ENCODE data around the gene PWWP2A. TPM values are rescaled to one million over a fixed set of nuclear protein-coding genes. Genes with fewer than 3 reads are reported as not detected.

The PWWP2A gene
- total and polyA plus RNA-seq, 10 of the 15 experiments (the other 5 are each of a cell fraction or from before 2014, with no cell fraction given) = 5.7 to 26.1 (median 17.7) TPM

DNA sequence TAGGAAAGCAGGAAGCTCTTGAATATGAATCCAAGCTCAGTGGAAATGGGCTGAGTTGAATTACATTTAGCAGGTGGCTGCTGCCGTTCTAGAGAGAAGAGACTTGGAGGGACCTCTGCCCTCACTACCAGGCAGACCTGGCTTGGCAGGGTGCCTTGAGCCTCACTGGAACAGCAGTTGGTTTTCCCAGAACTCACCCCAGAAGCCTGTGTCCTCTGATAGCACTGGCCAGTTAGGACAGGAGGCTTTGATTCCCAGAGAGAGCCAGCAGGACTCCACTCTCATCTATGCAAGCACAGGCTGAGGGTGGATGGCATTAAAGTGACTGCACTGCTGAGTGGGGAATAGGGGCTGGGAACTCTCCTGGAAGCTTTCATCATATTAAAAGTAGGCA is 54.8 kb downstream of the PWWP2A start:
- TF ChIP-seq BHLHE40 (IDR thresholded peaks at IDR 0.05; ENCODE audit: borderline replicate concordance in 1 of 2, low read depth in 2 of 2, low read length in 1 of 2) = no peak
- no peak for TF ChIP-seq MYB (IDR thresholded peaks at IDR 0.05; ENCODE audit: borderline replicate concordance, low read depth, low read length)
- TF ChIP-seq TARDBP (IDR thresholded peaks at IDR 0.05; ENCODE audit: borderline replicate concordance) = no peak
- no peak for TF ChIP-seq SMC3 (IDR thresholded peaks at IDR 0.05; ENCODE audit: borderline replicate concordance, low read length)
- TF ChIP-seq BRCA1 (IDR thresholded peaks at IDR 0.05; ENCODE audit: low read depth, low read length) = no peak
- TF ChIP-seq BMI1 (IDR thresholded peaks at IDR 0.05; ENCODE audit: borderline replicate concordance) = no peak
- TF ChIP-seq YY1 (IDR thresholded peaks at IDR 0.05; ENCODE audit: low read depth, low read length) = no peak
- no peak for TF ChIP-seq HCFC1 (IDR thresholded peaks at IDR 0.05; ENCODE audit: low read length)
- TF ChIP-seq SREBF1 (IDR thresholded peaks at IDR 0.05; ENCODE audit: low read length) = no peak
- no peak for TF ChIP-seq SPI1 (IDR thresholded peaks at IDR 0.05; ENCODE audit: borderline replicate concordance, insufficient read depth, low read depth, low read length)
- no peak for TF ChIP-seq HDAC2 (IDR thresholded peaks at IDR 0.05)
- no peak for TF ChIP-seq BCLAF1 (IDR thresholded peaks at IDR 0.05)
- TF ChIP-seq ZNF622 (IDR thresholded peaks at IDR 0.05) = no peak
- in situ Hi-C loops (cut with MboI) (no loop called here), intact Hi-C loops (cut with micrococcal nuclease; ENCODE audit: unreplicated experiment) (no loop called here)
- WGBS (ENCODE audit: insufficient coverage, insufficient replicate concordance, low lambda C conversion rate, missing lambda C conversion rate) = 62% methylated on average over 1 of the region's 1 CpG
- DNase-seq (ENCODE audit: low read depth, low spot score) = no peak
- Histone ChIP-seq H3K27ac (ENCODE audit: control insufficient read depth, insufficient read depth) (no peak overlapping the region), H2AFZ (ENCODE audit: control insufficient read depth, low read depth, low read length) (no peak overlapping the region), H4K20me1 (ENCODE audit: control insufficient read depth, insufficient read depth) (no peaks in the 10 kb centered on the region), H3K79me2 (ENCODE audit: control insufficient read depth, insufficient read depth, low read length) (no peaks in the 10 kb centered on the region), H3K4me3 (no peak overlapping the region), H3K9me3 (replicated peaks; ENCODE audit: control insufficient read depth, insufficient read depth, low read length) (no peaks in the 10 kb centered on the region), H3K27me3 (replicated peaks in 1 of 2; ENCODE audit: control insufficient read depth in 2 of 2, insufficient read depth in 2 of 2, low read length in 1 of 2) (no peaks in the 10 kb centered on the region), H3K4me1 (ENCODE audit: control insufficient read depth, insufficient read depth, low read length) (no peaks in the 10 kb centered on the region), H3K9ac (ENCODE audit: control insufficient read depth, insufficient read depth, low read length) (no peak overlapping the region), H3K4me2 (ENCODE audit: control insufficient read depth, insufficient read depth) (no peak overlapping the region), H3K36me3 (ENCODE audit: control insufficient read depth in 2 of 2, insufficient read depth in 2 of 2, low read length in 1 of 2) (peaks cover 4 to 11% of the 10 kb centered on the region in 2 experiments)
- ATAC-seq = no peak
- no peak for FAIRE-seq
- ChIA-PET RAD21 (ENCODE audit: unreplicated experiment) (no interaction called here), POLR2A (no interaction called here), CTCF (interaction anchor here (1.1 to 1.3 kb wide), 2 partner anchors 42 to 54 kb away, joined by 3 read pairs; no protein-coding TSS in a partner anchor), SMC1A (ENCODE audit: uncharacterized antibody, unreplicated experiment) (interaction anchor here (0.9 kb wide), 1 partner anchor 43 kb away, joined by 3 read pairs; no protein-coding TSS in a partner anchor)
- no TSS peak for BruUV-seq (replicated peaks)

All from GM12878 (cell line).